T follicular helper cell (primary cell): ENCODE measurements around the gene VTI1A.
"Not testable (repeated sequence)": the region's sequence is repeated elsewhere in the genome, so short reads cannot be mapped to it uniquely, and the experiment has no call there.

Experiments
- DNase-seq: peaks from one replicate; pipeline ENCODE4 v3.0.0-alpha.2; 2020; ENCODE audit warnings: low read depth

Gene VTI1A

GRCh38 chr10:112722758-112723157, 275.7 kb downstream of the VTI1A start:
- no peak for DNase-seq

- DNase-seq, result no peak
These were observed 276.9 kb downstream of the VTI1A start for GRCh38 chr10:112723876-112724275.

- no peak for DNase-seq
These were observed 277.5 kb downstream of the VTI1A start for GRCh38 chr10:112724404-112724991.

GRCh38 chr10:112728118-112728883, 281.3 kb downstream of the VTI1A start:
- DNase-seq, result no peak

- DNase-seq, result no peak
These were observed 282.0 kb downstream of the VTI1A start for GRCh38 chr10:112728997-112729396.

- DNase-seq, result not testable (repeated sequence)
These were observed 284.4 kb downstream of the VTI1A start for GRCh38 chr10:112731450-112731849.

DNA sequence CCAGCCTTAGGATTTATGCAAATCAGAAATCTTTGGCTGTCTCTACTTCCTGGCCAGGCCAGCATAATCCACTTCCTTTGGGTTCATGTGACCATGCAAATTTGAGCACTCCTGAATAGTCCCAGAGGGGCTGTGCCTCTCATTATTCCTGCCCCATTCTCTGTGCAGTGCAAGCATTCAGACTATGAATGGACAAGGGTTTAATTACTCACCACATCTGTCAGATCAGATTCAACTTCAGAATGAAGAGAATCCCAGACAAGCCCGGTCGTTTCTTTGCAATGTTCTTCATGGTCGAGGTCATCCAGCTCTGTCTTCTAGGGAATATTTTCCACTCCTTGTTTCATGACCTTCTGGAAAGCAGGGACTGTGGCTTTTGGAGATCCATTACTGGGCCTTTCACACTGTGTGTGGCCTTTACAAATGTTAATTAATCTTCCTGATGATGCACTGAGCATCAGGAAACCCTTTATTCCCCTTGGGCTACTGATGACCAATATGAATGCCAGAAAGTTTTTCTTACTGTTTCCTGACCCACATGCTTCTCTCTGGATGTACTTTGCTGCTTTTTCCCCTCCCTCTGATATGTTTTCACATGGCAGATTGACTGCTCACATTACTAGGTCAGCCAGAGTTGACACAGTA, 285.4 kb downstream of the VTI1A start:
- DNase-seq, result no peak

DNA sequence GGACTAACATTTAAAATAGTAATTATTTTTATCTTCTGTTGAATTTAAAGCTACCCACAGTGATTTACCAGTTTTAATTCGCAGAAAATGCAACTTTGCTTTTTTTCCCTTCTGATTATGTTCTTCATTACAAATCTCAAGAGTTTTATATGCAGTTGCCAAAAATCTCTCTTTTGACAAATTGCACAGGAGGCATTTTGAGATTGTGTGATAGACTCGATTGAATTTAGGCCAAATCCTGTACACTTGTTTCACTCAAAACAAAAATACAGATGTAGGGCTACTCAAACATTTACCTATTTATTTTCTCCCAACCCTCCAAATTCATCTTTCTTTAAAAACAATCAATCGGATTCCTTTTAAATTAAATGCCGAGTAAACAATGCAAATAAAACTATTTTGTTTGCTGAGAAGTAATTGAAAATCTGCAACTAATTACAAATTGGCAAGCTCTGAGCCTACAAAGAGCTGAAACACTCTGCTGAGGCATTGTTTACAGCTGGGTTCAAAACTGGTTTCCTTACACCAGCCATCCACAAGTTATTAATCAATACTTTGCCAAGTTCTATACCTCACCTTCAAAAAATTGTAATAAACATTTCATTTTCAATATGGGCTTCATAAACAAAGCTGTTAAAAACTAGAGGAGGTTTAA, 288.2 kb downstream of the VTI1A start:
- no peak for DNase-seq

- no peak for DNase-seq
These were observed 291.9 kb downstream of the VTI1A start for GRCh38 chr10:112738606-112739591.

GRCh38 chr10:112739592-112740353, 292.8 kb downstream of the VTI1A start:
- no peak for DNase-seq

DNA sequence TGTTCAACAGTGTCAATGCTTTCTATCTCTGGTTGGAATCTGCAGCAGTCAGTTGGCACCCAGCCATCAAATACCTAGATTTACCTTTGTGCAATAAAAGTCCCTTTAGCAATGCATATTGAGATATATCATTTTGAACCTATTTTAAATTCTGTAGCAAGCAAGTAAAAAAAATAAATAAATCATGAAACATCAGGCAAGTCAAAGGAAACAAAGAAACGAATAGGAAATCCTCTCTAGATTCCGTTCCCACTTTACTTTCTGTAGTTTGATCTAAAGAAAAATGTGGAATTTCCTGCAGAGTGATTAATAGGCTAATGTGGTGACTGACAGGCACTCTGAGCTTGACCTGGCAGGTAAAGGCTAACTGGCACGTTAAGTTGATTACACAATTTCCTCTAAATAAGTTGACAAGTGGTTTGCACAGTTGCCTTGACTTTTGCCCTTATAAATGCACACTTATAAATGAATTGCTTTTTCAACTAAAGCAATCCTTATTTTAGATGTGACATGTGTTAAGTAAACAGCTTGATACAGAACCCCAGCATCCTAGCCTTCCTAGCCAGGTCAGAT, 294.9 kb downstream of the VTI1A start:
- DNase-seq, result no peak

- DNase-seq, result no peak
These were observed 297.4 kb downstream of the VTI1A start for GRCh38 chr10:112744181-112745096.

- DNase-seq, result no peak
These were observed 299.3 kb downstream of the VTI1A start for GRCh38 chr10:112746329-112746728.

- DNase-seq, result no peak
These were observed 303.6 kb downstream of the VTI1A start for GRCh38 chr10:112750427-112751167.

- DNase-seq, result no peak
These were observed 304.6 kb downstream of the VTI1A start for GRCh38 chr10:112751651-112752050.

DNA sequence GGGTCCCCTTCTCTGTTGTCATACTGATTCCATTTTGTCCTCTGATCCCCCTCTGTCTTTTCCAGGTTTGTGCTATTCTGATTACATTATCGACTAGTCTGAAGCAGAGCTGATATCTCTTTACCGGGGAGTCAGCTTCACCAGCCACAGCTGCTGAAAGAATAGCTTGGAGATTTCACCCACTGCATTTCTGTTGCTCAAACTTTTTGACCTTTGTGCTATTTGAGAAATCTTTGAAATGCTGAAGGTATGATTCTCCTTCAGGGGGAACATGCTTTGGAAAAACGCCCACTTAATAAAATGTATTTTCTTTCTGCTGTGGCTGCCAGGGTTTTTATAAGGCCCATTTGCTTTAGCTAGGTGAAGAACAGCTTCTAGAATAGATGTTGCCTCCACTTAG, 305.3 kb downstream of the VTI1A start:
- DNase-seq, result no peak

DNA sequence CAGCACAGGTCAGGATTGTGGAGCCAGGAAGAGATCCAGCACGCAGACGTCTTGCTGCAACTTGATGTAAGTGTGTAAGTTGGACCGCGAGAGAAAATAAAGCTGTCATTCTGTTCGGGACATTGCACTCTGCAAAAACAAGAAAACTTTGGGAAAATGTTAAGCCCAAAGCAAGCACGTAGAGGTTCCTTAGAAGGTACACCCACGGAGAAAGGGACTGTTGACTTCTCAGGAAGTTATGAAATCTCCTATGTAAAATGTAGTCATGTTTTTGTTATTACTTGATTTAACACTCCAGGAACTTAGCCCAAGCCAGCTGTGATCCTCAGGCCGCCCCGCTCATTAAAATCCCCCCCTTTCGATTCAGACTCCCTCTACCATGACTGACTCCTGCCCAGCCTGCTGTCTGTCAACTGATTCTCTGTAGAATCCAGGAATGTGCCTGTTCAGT, 307.0 kb downstream of the VTI1A start:
- DNase-seq, result no peak

DNA sequence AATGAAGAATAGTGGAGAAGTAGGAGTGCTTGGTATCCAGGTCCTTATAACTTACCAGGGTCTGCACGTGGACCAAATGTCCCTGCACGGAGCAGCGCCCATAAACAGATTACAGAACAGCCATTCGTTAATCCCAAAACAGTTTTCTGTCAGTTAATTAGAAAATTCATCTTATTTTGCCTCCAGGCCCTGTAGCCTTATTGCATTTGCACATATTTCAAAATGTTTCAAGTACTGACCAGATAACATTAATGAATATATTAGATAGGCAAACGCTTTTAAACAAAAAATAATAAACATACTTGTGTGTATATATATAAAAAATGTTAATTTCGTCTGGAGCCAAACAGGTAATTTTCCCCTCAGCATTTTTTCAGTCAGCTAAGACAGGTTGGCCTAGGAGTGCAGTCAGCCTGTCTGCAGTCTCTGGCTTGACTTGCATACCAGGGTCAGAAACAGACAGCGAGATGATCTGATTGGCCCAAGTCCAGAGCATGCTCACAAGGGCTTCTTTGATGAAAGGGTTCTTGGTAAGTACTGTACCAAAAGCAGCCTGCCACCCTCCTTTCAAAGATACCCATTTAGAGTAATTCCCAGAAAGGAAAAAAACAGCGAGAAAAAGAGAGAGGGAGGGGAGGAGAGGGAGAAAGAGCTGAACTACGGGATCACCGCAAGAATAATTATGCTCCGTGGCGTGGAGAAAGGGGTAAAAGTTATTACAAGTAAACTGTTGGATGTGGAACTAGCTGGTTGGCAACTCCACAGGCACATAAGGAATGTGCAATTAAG, 308.6 kb downstream of the VTI1A start:
- DNase-seq, result no peak
